Liver (tissue), 9 donors: Measurements from ENCODE around the gene GGTLC2. TPM values are rescaled to one million over a fixed set of nuclear protein-coding genes. Genes with fewer than 3 reads are reported as not detected.

Source experiments
- DNase-seq: peaks from one replicate; pipeline ENCODE4 v3.0.0-alpha.2; 2017; ENCODE audit warnings: low spot score
- H3K27ac ChIP-seq, 2 donors: one replicate each; pipeline ENCODE4 v1.7.0; 2013; ENCODE audit warnings: inconsistent platforms in 2 of 2, low read length in 2 of 2, control low read depth in 1 of 2, low read depth in 1 of 2, mild to moderate bottlenecking in 1 of 2
- H3K27me3 ChIP-seq, 4 donors: one replicate each; pipeline versions ENCODE4 v1.6.1 to v1.7.0; 2013; ENCODE audit warnings: low read length in 3 of 4, inconsistent platforms in 1 of 4, mild to moderate bottlenecking in 1 of 4, moderate library complexity in 1 of 4; ENCODE audit not compliant: control insufficient read depth in 4 of 4, insufficient read depth in 4 of 4
- H3K36me3 ChIP-seq, 4 donors: one replicate each; pipeline versions ENCODE4 v1.6.1 to v1.7.0; 2013; ENCODE audit warnings: low read length in 3 of 4, mild to moderate bottlenecking in 3 of 4, low read depth in 1 of 4, moderate library complexity in 1 of 4; ENCODE audit not compliant: control insufficient read depth in 4 of 4, insufficient read depth in 3 of 4
- H3K4me1 ChIP-seq, 4 donors: one replicate each; pipeline versions ENCODE4 v1.6.1 to v1.7.0; 2013; ENCODE audit warnings: low read length in 3 of 4, mild to moderate bottlenecking in 3 of 4, moderate library complexity in 1 of 4; ENCODE audit not compliant: control insufficient read depth in 4 of 4, insufficient read depth in 4 of 4
- H3K4me3 ChIP-seq, 3 donors: one replicate each; pipeline versions ENCODE4 v1.6.1 to v1.7.0; 2013; ENCODE audit warnings: low read length in 3 of 3, control low read depth in 1 of 3, low read depth in 1 of 3, mild to moderate bottlenecking in 1 of 3
- H3K9ac ChIP-seq, 2 donors: one replicate each; pipeline ENCODE4 v1.7.0; 2013; ENCODE audit warnings: low read length in 2 of 2, mild to moderate bottlenecking in 2 of 2, moderate library complexity in 2 of 2, control low read depth in 1 of 2, low read depth in 1 of 2
- H3K9me3 ChIP-seq, 4 donors: one replicate each; pipeline versions ENCODE4 v1.6.1 to v1.7.0; 2013; ENCODE audit warnings: low read length in 3 of 4; ENCODE audit not compliant: control insufficient read depth in 4 of 4
- ATF3 ChIP-seq: IDR thresholded peaks from 2 replicates; pipeline ENCODE4 v1.6.1; 2016; ENCODE audit warnings: antibody characterized with exemption
- CTCF ChIP-seq: fragments of 150-350 bp; IDR thresholded peaks from 2 replicates; pipeline ENCODE4 v1.5.1; 2017; ENCODE audit warnings: improper control_type of control experiment, low read depth, low read length; ENCODE audit not compliant: missing input control
- EGR1 ChIP-seq, 2 donors: IDR thresholded peaks; 2 replicates each; pipeline ENCODE4 v1.6.1; 2016 to 2018; ENCODE audit warnings: antibody characterized with exemption in 2 of 2, low read depth in 2 of 2
- FOXA1 ChIP-seq: IDR thresholded peaks from 2 replicates; pipeline ENCODE4 v1.6.1; 2016; ENCODE audit warnings: antibody characterized with exemption
- FOXA2 ChIP-seq: IDR thresholded peaks from 2 replicates; pipeline ENCODE4 v1.6.1; 2016; ENCODE audit warnings: antibody characterized with exemption
- GABPA ChIP-seq, 2 donors: IDR thresholded peaks in 1 of 2; conservative IDR thresholded peaks in 1 of 2; 2 replicates each; pipeline ENCODE4 v1.6.1; 2016; ENCODE audit warnings: antibody characterized with exemption in 2 of 2, mild to moderate bottlenecking in 1 of 2, moderate library complexity in 1 of 2
- HNF4A ChIP-seq, 2 donors: conservative IDR thresholded peaks; 2 replicates each; pipeline ENCODE4 v1.6.1; 2016; ENCODE audit warnings: antibody characterized with exemption in 2 of 2, mild to moderate bottlenecking in 2 of 2
- HNF4G ChIP-seq: IDR thresholded peaks from 2 replicates; pipeline ENCODE4 v1.6.1; 2016; ENCODE audit warnings: antibody characterized with exemption
- JUND ChIP-seq, 2 donors: IDR thresholded peaks; 2 replicates each; pipeline ENCODE4 v1.6.1; 2016; ENCODE audit warnings: antibody characterized with exemption in 2 of 2
- MAX ChIP-seq: IDR thresholded peaks from 2 replicates; pipeline ENCODE4 v1.6.1; 2016; ENCODE audit warnings: antibody characterized with exemption
- NR2F2 ChIP-seq: IDR thresholded peaks from 2 replicates; pipeline ENCODE4 v1.6.1; 2016; ENCODE audit warnings: antibody characterized with exemption
- RAD21 ChIP-seq, 2 donors: IDR thresholded peaks; 2 replicates each; pipeline ENCODE4 v1.6.1; 2016; ENCODE audit warnings: antibody characterized with exemption in 2 of 2, mild to moderate bottlenecking in 2 of 2
- REST ChIP-seq: IDR thresholded peaks from 2 replicates; pipeline ENCODE4 v1.6.1; 2016; ENCODE audit warnings: antibody characterized with exemption, mild to moderate bottlenecking
- RXRA ChIP-seq, 2 donors: IDR thresholded peaks; 2 replicates each; pipeline ENCODE4 v1.6.1; 2017 to 2018; ENCODE audit warnings: antibody characterized with exemption in 2 of 2, mild to moderate bottlenecking in 1 of 2
- SP1 ChIP-seq: IDR thresholded peaks from 2 replicates; pipeline ENCODE4 v1.6.1; 2018; ENCODE audit warnings: antibody characterized with exemption, mild to moderate bottlenecking
- TAF1 ChIP-seq: conservative IDR thresholded peaks from 2 replicates; pipeline ENCODE4 v1.6.1; 2016; ENCODE audit warnings: antibody characterized with exemption, mild to moderate bottlenecking
- YY1 ChIP-seq: IDR thresholded peaks from 2 replicates; pipeline ENCODE4 v1.6.1; 2016; ENCODE audit warnings: antibody characterized with exemption, mild to moderate bottlenecking
- ZBTB33 ChIP-seq: IDR thresholded peaks from 2 replicates; pipeline ENCODE4 v1.6.1; 2016; ENCODE audit warnings: antibody characterized with exemption
- WGBS: extraction: QIAGEN DNeasy Blood & Tissue Kit; methylation state at CpG from one replicate; pipeline ENCODE4 v1.1.7; 2013; 5-methylcytosine and 5-hydroxymethylcytosine counted together
- polyA plus RNA-seq, 2 donors: library from polyadenylated mRNA; stranded (reverse) in 1 of 2; unstranded in 1 of 2; fragments of 200-250 nt in 1 of 2; fragments of >200 nt in 1 of 2; fragmentation: Nextera tagmentation in 1 of 2; extraction: Ambion mirVana in 1 of 2; gene quantifications; one replicate each; pipeline versions ENCODE4 v1.2.1 to v1.2.3, GENCODE V29; 2013 to 2015
- total RNA-seq, 2 donors: library from RNA; depleted of rRNA; stranded (reverse); fragments of >200 nt; gene quantifications; one replicate each; pipeline ENCODE4 v1.2.3, GENCODE V29; 2014
- donor health status: healthy.
- donor health status: healthy.
- donor health status: healthy.
- donor health status: healthy.
- donor health status: healthy.

Gene GGTLC2
- total and polyA plus RNA-seq, 4 donors, result not detected

- Histone ChIP-seq H3K27me3 (no peaks in the 10 kb centered on the region), H3K9me3 (no peaks in the 10 kb centered on the region), H3K4me1 (peaks cover 12 to 26% (median 23%) of the 10 kb centered on the region in 4 donors), H3K27ac (peak overlapping the region; percentile 83 to 86), H3K9ac (no peak overlapping the region), H3K4me3 (no peak overlapping the region), H3K36me3 (no peaks in the 10 kb centered on the region)
- TF ChIP-seq JUND (IDR thresholded peaks at IDR 0.05) (peak; percentile 24 to 77), FOXA2 (no peak), MAX (no peak), SP1 (peak; percentile 34), HNF4A (conservative IDR thresholded peaks at IDR 0.05) (peak in 1 of 2 donors; percentile 6)
- 56% methylated on average over 2 of the region's 2 CpGs for WGBS
- no peak for DNase-seq
These were observed 49.1 kb downstream of the GGTLC2 start for GRCh38 chr22:22693531-22693884.

- TF ChIP-seq SP1 (no peak), GABPA (IDR thresholded peaks at IDR 0.05 in 1 of 2, conservative IDR thresholded peaks at IDR 0.05 in 1 of 2) (no peak), HNF4G (no peak), YY1 (no peak), REST (no peak), EGR1 (IDR thresholded peaks at IDR 0.05; ENCODE audit: low read depth in 2 of 2) (no peak), FOXA2 (no peak), ATF3 (no peak), ZBTB33 (no peak), HNF4A (conservative IDR thresholded peaks at IDR 0.05) (no peak), JUND (IDR thresholded peaks at IDR 0.05) (no peak), NR2F2 (no peak), MAX (no peak), FOXA1 (no peak), RAD21 (IDR thresholded peaks at IDR 0.05) (no peak), TAF1 (no peak), CTCF (no peak), RXRA (IDR thresholded peaks at IDR 0.05) (no peak)
- no peak overlapping the region for H3K9ac ChIP-seq
- H3K4me3 ChIP-seq, result no peak overlapping the region
- no peaks in the 10 kb centered on the region for H3K27me3 ChIP-seq
- H3K36me3 ChIP-seq, result no peaks in the 10 kb centered on the region
- H3K4me1 ChIP-seq, result peaks cover 12 to 26% (median 23%) of the 10 kb centered on the region in 4 donors
- 90% methylated on average over 1 of the region's 1 CpG for WGBS
- peak overlapping the region; percentile 83 to 86 for H3K27ac ChIP-seq
- H3K9me3 ChIP-seq, result no peaks in the 10 kb centered on the region
- DNase-seq, result no peak
These were observed 49.7 kb downstream of the GGTLC2 start for GRCh38 chr22:22694106-22694505.
